ENCODE measurements around the gene XBP1. TPM values are rescaled to one million over a fixed set of nuclear protein-coding genes. Genes with fewer than 3 reads are reported as not detected.
A peak's percentile ranks its signal among the peaks of the same experiment; 100 is the strongest.

Gene XBP1
- total and polyA plus RNA-seq, 2 of the 13 experiments (the other 11 are each of a cell fraction or from before 2014, with no cell fraction given), result 416 to 427 TPM

DNA sequence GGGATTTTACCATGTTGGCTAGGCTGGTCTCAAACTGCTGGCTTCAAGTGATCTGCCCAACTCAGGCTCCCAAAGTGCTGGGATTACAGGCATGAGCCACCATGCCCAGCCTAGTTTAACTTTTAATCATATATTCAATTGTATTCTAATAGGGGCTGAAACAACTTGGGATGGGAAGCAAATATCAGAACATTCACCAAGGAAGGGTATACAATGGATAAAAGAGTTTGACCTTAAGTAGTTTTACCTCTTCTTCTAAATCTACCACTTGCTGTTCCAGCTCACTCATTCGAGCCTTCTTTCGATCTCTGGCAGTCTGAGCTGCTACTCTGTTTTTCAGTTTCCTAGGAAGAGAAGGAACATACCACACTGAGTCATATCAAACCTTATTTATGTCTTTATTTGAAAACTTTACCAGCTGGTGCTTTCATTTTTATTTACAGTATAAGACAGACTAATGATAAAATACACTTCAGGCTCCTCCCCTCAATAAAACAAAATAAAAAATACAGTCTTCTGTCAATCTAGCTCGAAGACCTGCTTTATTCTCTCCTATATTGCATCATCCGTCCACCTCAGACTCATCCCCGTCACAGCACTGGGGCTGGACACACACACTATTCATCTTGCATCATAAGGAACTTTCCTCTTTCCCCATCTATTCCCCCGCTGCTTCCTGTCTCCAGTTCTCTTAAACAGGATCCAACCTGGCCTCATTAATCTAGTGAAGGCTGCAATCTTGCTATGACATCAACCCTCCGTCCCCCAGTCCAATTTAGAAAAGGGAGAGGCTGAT, 1.4 kb downstream of the XBP1 start:
- no peak for FAIRE-seq
- CTCF ChIA-PET (ENCODE audit: low intra/inter-chr PET ratio, low total read pairs), result no interaction called here
- Histone ChIP-seq H3K9ac (ENCODE audit: insufficient read depth, low read depth, low read length) (peak overlapping the region; percentile 99), H3K27me3 (ENCODE audit: control insufficient read depth in 1 of 2, insufficient read depth in 2 of 2, low read length in 2 of 2) (no peaks in the 10 kb centered on the region; a peak in 1 of 5 replicates), H3K27ac (ENCODE audit: extremely low read length, insufficient read depth, low read length) (peak overlapping the region; percentile 98), H4K20me1 (ENCODE audit: insufficient read depth, low read length) (peaks cover 42% of the 10 kb centered on the region), H2AFZ (ENCODE audit: low read length) (no peak overlapping the region), H3K9me3 (ENCODE audit: low read length) (no peaks in the 10 kb centered on the region), H3K4me3 (replicated peaks in 1 of 3; ENCODE audit: insufficient read depth in 1 of 3, low read depth in 2 of 3, low read length in 3 of 3) (peak overlapping the region; percentile 62 to 99 (median 82)), H3K36me3 (replicated peaks in 1 of 2; ENCODE audit: control insufficient read depth in 1 of 2, insufficient read depth in 2 of 2, low read length in 2 of 2) (peaks cover 19 to 44% of the 10 kb centered on the region in 2 experiments), H3K79me2 (ENCODE audit: insufficient read depth, low read length) (peaks cover 68% of the 10 kb centered on the region), H3K4me1 (ENCODE audit: insufficient read depth, low read length) (peaks cover 57% of the 10 kb centered on the region), H3K4me2 (ENCODE audit: low read depth, low read length) (peak overlapping the region; percentile 70)
- BruUV-seq (replicated peaks), result no TSS peak
- under 1% methylated on average over 7 of the region's 7 CpGs for WGBS (ENCODE audit: low lambda C conversion rate)
- in situ Hi-C loops (cut with HindIII; ENCODE audit: extremely low pct_ligation_motif_present, low pct_unique_long_range_greater_than_20kb) (no loop called here), intact Hi-C loops (cut with micrococcal nuclease; ENCODE audit: unreplicated experiment) (no loop called here)
- peak; percentile 70 for DNase-seq (ENCODE audit: low spot score)
- POLR2A ChIA-PET, result interaction anchor here (0.8 to 20.4 kb wide), 13 partner anchors 9 to 198 kb away, joined by 3 to 945 read pairs (median 5); partner anchors contain the start of gene CCDC117
- no peak for ATAC-seq
- TF ChIP-seq, protein P1, sequence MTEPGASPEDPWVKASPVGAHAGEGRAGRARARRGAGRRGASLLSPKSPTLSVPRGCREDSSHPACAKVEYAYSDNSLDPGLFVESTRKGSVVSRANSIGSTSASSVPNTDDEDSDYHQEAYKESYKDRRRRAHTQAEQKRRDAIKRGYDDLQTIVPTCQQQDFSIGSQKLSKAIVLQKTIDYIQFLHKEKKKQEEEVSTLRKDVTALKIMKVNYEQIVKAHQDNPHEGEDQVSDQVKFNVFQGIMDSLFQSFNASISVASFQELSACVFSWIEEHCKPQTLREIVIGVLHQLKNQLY (CRISPR knock-in tag; IDR thresholded peaks at IDR 0.05), result no peak
- TF ChIP-seq ZNF709 (CRISPR knock-in tag; IDR thresholded peaks at IDR 0.05) (no peak), CEBPG (CRISPR knock-in tag; IDR thresholded peaks at IDR 0.05) (peak; percentile 88), KAT7 (CRISPR knock-in tag; IDR thresholded peaks at IDR 0.05; ENCODE audit: borderline replicate concordance) (peak; percentile 56), EP300 (IDR thresholded peaks at IDR 0.05; ENCODE audit: low read depth in 2 of 2, low read length in 2 of 2) (0 out of 4 replicates have a peak, but pooled peaks of 1 of the 2 experiments have one; percentile 25), EP300 (CRISPR knock-in tag; IDR thresholded peaks at IDR 0.05; ENCODE audit: borderline replicate concordance) (no peak), CEBPB (IDR thresholded peaks at IDR 0.05; ENCODE audit: borderline replicate concordance, low read depth, low read length) (peak; percentile 97), DNMT3B (CRISPR knock-in tag; conservative IDR thresholded peaks at IDR 0.05) (no peak), SRY (CRISPR knock-in tag; IDR thresholded peaks at IDR 0.05) (no peak), ONECUT2 (CRISPR knock-in tag; IDR thresholded peaks at IDR 0.05) (no peak), MAF1 (CRISPR knock-in tag; IDR thresholded peaks at IDR 0.05; ENCODE audit: borderline replicate concordance) (no peak), MBNL3 (CRISPR knock-in tag; conservative IDR thresholded peaks at IDR 0.05) (no peak), ZNF20 (CRISPR knock-in tag; IDR thresholded peaks at IDR 0.05) (no peak), POLR2AphosphoS5 (IDR thresholded peaks at IDR 0.05; ENCODE audit: low read depth, low read length) (peak; percentile 43), ZNF331 (CRISPR knock-in tag; IDR thresholded peaks at IDR 0.05) (0 out of 2 replicates have a peak, but pooled peaks have one; percentile 0)
- TF ChIP-seq, protein P2, sequence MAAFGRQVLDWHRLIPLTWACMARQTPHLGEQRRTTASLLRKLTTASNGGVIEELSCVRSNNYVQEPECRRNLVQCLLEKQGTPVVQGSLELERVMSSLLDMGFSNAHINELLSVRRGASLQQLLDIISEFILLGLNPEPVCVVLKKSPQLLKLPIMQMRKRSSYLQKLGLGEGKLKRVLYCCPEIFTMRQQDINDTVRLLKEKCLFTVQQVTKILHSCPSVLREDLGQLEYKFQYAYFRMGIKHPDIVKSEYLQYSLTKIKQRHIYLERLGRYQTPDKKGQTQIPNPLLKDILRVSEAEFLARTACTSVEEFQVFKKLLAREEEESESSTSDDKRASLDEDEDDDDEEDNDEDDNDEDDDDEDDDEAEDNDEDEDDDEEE (CRISPR knock-in tag; IDR thresholded peaks at IDR 0.05), result no peak
- TF ChIP-seq, protein P3, sequence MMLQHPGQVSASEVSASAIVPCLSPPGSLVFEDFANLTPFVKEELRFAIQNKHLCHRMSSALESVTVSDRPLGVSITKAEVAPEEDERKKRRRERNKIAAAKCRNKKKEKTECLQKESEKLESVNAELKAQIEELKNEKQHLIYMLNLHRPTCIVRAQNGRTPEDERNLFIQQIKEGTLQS (CRISPR knock-in tag; IDR thresholded peaks at IDR 0.05), result peak; percentile 68; the same call in 1 of the 2 replicates
- TF ChIP-seq, protein P4, sequence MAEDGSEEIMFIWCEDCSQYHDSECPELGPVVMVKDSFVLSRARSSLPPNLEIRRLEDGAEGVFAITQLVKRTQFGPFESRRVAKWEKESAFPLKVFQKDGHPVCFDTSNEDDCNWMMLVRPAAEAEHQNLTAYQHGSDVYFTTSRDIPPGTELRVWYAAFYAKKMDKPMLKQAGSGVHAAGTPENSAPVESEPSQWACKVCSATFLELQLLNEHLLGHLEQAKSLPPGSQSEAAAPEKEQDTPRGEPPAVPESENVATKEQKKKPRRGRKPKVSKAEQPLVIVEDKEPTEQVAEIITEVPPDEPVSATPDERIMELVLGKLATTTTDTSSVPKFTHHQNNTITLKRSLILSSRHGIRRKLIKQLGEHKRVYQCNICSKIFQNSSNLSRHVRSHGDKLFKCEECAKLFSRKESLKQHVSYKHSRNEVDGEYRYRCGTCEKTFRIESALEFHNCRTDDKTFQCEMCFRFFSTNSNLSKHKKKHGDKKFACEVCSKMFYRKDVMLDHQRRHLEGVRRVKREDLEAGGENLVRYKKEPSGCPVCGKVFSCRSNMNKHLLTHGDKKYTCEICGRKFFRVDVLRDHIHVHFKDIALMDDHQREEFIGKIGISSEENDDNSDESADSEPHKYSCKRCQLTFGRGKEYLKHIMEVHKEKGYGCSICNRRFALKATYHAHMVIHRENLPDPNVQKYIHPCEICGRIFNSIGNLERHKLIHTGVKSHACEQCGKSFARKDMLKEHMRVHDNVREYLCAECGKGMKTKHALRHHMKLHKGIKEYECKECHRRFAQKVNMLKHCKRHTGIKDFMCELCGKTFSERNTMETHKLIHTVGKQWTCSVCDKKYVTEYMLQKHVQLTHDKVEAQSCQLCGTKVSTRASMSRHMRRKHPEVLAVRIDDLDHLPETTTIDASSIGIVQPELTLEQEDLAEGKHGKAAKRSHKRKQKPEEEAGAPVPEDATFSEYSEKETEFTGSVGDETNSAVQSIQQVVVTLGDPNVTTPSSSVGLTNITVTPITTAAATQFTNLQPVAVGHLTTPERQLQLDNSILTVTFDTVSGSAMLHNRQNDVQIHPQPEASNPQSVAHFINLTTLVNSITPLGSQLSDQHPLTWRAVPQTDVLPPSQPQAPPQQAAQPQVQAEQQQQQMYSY (CRISPR knock-in tag; IDR thresholded peaks at IDR 0.05), result no peak

Data from HepG2 (cell line).